HepG2 (cell line): ENCODE data around the gene NFATC4. TPM values are rescaled to one million over a fixed set of nuclear protein-coding genes. Genes with fewer than 3 reads are reported as not detected.

ENCODE experiments used
- IRF2 ChIP-seq: IDR thresholded peaks from 2 replicates; pipeline ENCODE4 v1.6.1; 2018; ENCODE audit warnings: missing genetic modification reagents, missing compliant biosample characterization
- MED1 ChIP-seq: sonication (generic); formaldehyde crosslinking; IDR thresholded peaks from 2 replicates; pipeline ENCODE4 v1.4.0; 2020; ENCODE audit warnings: missing genetic modification reagents
- MXD4 ChIP-seq: IDR thresholded peaks from 2 replicates; pipeline ENCODE4 v1.6.1; 2016; ENCODE audit warnings: mild to moderate bottlenecking, missing biosample characterization, missing genetic modification reagents
- MXI1 ChIP-seq: IDR thresholded peaks from 3 replicates; pipeline ENCODE4 v1.6.1; 2012; ENCODE audit warnings: low read depth, low read length, inconsistent platforms, borderline replicate concordance
- RNF2 ChIP-seq: fragments of 450-650 bp; conservative IDR thresholded peaks from 2 replicates; pipeline ENCODE4 v1.6.1; 2016; ENCODE audit warnings: low read depth
- SIN3B ChIP-seq: fragments of 150-350 bp; IDR thresholded peaks from 2 replicates; pipeline ENCODE4 v1.6.1; 2014; ENCODE audit warnings: low read length
- ZNF232 ChIP-seq: sonication (generic); formaldehyde crosslinking; IDR thresholded peaks from 2 replicates; pipeline ENCODE4 v1.4.0; 2020; ENCODE audit warnings: missing genetic modification reagents, borderline replicate concordance
- ZNF33B ChIP-seq: sonication (generic); formaldehyde crosslinking; IDR thresholded peaks from 2 replicates; pipeline ENCODE4 v1.5.1; 2020; ENCODE audit warnings: mild to moderate bottlenecking, missing genetic modification reagents
- ZNF350 ChIP-seq: sonication (generic); formaldehyde crosslinking; IDR thresholded peaks from 2 replicates; pipeline ENCODE4 v1.4.0; 2020; ENCODE audit warnings: mild to moderate bottlenecking, low read depth, missing genetic modification reagents, borderline replicate concordance
- ZSCAN25 ChIP-seq: sonication (generic); formaldehyde crosslinking; IDR thresholded peaks from 2 replicates; pipeline ENCODE4 v1.8.0; 2022; ENCODE audit warnings: mild to moderate bottlenecking, missing genetic modification reagents
- ZSCAN9 ChIP-seq: IDR thresholded peaks from 2 replicates; pipeline ENCODE4 v1.6.1; 2016; ENCODE audit warnings: borderline replicate concordance
- polyA plus RNA-seq, 8 experiments: library from polyadenylated mRNA; depleted of rRNA in 3 of 8; stranded (reverse) in 7 of 8; unstranded in 1 of 8; fragments of >200 nt; fragmentation: Illumina TruSeq in 4 of 8; extraction: Trizol in 4 of 8; gene quantifications; 2 replicates each; pipeline versions ENCODE4 v1.2.1 to v1.2.3, GENCODE V29; 2011 to 2016; ENCODE audit warnings: low read depth in 4 of 8, missing spikeins in 1 of 8, mixed read lengths in 1 of 8; ENCODE audit not compliant: insufficient read depth in 1 of 8
- total RNA-seq, 5 experiments: library from RNA; depleted of rRNA; stranded (reverse); fragments of >200 nt; fragmentation: Illumina TruSeq; extraction: Trizol; gene quantifications; 2 replicates each; pipeline ENCODE4 v1.2.3, GENCODE V29; 2016; ENCODE audit warnings: low read depth in 1 of 5
- TF ChIP-seq, protein P1 (sequence below): sonication (generic); formaldehyde crosslinking; IDR thresholded peaks from 2 replicates; pipeline ENCODE4 v1.5.0; 2020; ENCODE audit warnings: mild to moderate bottlenecking, missing genetic modification reagents, borderline replicate concordance
- TF ChIP-seq, protein P2 (sequence below): sonication (generic); formaldehyde crosslinking; IDR thresholded peaks from 2 replicates; pipeline ENCODE4 v1.4.0; 2020; ENCODE audit warnings: missing genetic modification reagents, borderline replicate concordance
- TF ChIP-seq, protein P3 (sequence below): sonication (generic); formaldehyde crosslinking; IDR thresholded peaks from 2 replicates; pipeline ENCODE4 v1.8.0; 2022; ENCODE audit warnings: missing genetic modification reagents, mild to moderate bottlenecking, borderline replicate concordance
- TF ChIP-seq, protein P4 (sequence below): sonication (generic); formaldehyde crosslinking; IDR thresholded peaks from 2 replicates; pipeline ENCODE4 v1.8.0; 2022; ENCODE audit warnings: low read depth, missing genetic modification reagents

The NFATC4 gene
- total and polyA plus RNA-seq, 2 of the 13 experiments (the other 11 are each of a cell fraction or from before 2014, with no cell fraction given), result 0.04 to 0.15 TPM

DNA sequence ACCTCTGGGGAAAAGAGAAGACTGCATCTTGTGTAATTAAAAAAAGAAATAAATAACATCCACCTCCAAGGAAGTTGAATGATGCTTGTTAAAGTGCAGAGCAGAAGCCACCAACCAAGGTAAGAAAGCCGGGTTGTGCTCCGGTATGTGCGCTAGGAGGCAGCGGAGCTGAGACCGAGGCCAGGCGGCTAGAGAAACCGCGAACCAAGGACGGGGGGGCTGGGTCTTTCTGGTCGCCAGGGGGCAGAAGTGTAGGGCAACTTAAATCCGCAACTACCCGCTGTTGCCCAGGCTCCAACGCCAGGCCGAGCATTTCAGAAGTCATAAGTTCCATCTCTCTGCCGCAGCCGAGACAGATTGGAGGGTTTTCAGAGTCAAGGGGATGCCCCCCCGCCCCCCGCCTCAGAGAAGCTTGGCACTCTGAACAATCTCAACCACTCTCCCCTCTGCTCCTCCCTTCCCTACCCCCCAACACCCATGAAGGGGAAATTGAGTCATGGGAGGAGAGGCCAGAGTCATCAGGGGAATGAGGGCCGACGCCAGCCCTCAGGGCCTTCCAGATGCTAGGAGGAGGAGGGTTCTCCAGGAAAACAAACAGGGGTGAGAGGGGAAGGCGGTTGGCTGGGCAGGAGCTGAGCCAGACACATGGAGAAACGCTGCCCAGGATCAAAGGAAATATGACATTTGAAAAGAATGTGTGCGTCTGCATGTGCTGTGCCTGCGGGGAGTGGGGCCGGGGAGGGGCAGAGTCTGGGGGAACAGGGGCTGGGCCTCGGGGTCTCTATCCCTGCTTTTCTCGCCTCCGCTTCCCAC, 2.2 kb upstream of the NFATC4 start (continued):
- TF ChIP-seq, protein P1, sequence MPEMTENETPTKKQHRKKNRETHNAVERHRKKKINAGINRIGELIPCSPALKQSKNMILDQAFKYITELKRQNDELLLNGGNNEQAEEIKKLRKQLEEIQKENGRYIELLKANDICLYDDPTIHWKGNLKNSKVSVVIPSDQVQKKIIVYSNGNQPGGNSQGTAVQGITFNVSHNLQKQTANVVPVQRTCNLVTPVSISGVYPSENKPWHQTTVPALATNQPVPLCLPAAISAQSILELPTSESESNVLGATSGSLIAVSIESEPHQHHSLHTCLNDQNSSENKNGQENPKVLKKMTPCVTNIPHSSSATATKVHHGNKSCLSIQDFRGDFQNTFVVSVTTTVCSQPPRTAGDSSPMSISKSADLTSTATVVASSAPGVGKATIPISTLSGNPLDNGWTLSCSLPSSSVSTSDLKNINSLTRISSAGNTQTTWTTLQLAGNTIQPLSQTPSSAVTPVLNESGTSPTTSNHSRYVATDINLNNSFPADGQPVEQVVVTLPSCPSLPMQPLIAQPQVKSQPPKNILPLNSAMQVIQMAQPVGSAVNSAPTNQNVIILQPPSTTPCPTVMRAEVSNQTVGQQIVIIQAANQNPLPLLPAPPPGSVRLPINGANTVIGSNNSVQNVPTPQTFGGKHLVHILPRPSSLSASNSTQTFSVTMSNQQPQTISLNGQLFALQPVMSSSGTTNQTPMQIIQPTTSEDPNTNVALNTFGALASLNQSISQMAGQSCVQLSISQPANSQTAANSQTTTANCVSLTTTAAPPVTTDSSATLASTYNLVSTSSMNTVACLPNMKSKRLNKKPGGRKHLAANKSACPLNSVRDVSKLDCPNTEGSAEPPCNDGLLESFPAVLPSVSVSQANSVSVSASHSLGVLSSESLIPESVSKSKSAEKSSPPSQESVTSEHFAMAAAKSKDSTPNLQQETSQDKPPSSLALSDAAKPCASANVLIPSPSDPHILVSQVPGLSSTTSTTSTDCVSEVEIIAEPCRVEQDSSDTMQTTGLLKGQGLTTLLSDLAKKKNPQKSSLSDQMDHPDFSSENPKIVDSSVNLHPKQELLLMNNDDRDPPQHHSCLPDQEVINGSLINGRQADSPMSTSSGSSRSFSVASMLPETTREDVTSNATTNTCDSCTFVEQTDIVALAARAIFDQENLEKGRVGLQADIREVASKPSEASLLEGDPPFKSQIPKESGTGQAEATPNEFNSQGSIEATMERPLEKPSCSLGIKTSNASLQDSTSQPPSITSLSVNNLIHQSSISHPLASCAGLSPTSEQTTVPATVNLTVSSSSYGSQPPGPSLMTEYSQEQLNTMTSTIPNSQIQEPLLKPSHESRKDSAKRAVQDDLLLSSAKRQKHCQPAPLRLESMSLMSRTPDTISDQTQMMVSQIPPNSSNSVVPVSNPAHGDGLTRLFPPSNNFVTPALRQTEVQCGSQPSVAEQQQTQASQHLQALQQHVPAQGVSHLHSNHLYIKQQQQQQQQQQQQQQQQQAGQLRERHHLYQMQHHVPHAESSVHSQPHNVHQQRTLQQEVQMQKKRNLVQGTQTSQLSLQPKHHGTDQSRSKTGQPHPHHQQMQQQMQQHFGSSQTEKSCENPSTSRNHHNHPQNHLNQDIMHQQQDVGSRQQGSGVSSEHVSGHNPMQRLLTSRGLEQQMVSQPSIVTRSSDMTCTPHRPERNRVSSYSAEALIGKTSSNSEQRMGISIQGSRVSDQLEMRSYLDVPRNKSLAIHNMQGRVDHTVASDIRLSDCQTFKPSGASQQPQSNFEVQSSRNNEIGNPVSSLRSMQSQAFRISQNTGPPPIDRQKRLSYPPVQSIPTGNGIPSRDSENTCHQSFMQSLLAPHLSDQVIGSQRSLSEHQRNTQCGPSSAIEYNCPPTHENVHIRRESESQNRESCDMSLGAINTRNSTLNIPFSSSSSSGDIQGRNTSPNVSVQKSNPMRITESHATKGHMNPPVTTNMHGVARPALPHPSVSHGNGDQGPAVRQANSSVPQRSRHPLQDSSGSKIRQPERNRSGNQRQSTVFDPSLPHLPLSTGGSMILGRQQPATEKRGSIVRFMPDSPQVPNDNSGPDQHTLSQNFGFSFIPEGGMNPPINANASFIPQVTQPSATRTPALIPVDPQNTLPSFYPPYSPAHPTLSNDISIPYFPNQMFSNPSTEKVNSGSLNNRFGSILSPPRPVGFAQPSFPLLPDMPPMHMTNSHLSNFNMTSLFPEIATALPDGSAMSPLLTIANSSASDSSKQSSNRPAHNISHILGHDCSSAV (CRISPR knock-in tag), result 0 out of 2 replicates have a peak, but pooled peaks have one; percentile 41
- TF ChIP-seq SIN3B (peak; percentile 40; the same call in 1 of the 2 replicates), MXD4 (CRISPR knock-in tag) (peak; percentile 84; the same call in 1 of the 2 replicates), ZNF350 (CRISPR knock-in tag) (peak; percentile 90; the same call in 1 of the 2 replicates), MXI1 (peak; percentile 50; the same call in 1 of the 3 replicates), RNF2 (no peak; the same call in 1 of the 2 replicates), ZNF232 (CRISPR knock-in tag) (peak; percentile 89; the same call in 1 of the 2 replicates), ZSCAN9 (0 out of 2 replicates have a peak, but pooled peaks have one; percentile 44), MED1 (CRISPR knock-in tag) (peak; percentile 83), IRF2 (CRISPR knock-in tag) (peak; percentile 91), ZSCAN25 (CRISPR knock-in tag) (peak; percentile 86), ZNF33B (CRISPR knock-in tag) (no peak)
- TF ChIP-seq, protein P2, sequence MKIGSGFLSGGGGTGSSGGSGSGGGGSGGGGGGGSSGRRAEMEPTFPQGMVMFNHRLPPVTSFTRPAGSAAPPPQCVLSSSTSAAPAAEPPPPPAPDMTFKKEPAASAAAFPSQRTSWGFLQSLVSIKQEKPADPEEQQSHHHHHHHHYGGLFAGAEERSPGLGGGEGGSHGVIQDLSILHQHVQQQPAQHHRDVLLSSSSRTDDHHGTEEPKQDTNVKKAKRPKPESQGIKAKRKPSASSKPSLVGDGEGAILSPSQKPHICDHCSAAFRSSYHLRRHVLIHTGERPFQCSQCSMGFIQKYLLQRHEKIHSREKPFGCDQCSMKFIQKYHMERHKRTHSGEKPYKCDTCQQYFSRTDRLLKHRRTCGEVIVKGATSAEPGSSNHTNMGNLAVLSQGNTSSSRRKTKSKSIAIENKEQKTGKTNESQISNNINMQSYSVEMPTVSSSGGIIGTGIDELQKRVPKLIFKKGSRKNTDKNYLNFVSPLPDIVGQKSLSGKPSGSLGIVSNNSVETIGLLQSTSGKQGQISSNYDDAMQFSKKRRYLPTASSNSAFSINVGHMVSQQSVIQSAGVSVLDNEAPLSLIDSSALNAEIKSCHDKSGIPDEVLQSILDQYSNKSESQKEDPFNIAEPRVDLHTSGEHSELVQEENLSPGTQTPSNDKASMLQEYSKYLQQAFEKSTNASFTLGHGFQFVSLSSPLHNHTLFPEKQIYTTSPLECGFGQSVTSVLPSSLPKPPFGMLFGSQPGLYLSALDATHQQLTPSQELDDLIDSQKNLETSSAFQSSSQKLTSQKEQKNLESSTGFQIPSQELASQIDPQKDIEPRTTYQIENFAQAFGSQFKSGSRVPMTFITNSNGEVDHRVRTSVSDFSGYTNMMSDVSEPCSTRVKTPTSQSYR, result peak; percentile 12; the same call in 1 of the 2 replicates
- TF ChIP-seq, protein P3, sequence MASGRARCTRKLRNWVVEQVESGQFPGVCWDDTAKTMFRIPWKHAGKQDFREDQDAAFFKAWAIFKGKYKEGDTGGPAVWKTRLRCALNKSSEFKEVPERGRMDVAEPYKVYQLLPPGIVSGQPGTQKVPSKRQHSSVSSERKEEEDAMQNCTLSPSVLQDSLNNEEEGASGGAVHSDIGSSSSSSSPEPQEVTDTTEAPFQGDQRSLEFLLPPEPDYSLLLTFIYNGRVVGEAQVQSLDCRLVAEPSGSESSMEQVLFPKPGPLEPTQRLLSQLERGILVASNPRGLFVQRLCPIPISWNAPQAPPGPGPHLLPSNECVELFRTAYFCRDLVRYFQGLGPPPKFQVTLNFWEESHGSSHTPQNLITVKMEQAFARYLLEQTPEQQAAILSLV (CRISPR knock-in tag), result peak; percentile 94
- TF ChIP-seq, protein P4, sequence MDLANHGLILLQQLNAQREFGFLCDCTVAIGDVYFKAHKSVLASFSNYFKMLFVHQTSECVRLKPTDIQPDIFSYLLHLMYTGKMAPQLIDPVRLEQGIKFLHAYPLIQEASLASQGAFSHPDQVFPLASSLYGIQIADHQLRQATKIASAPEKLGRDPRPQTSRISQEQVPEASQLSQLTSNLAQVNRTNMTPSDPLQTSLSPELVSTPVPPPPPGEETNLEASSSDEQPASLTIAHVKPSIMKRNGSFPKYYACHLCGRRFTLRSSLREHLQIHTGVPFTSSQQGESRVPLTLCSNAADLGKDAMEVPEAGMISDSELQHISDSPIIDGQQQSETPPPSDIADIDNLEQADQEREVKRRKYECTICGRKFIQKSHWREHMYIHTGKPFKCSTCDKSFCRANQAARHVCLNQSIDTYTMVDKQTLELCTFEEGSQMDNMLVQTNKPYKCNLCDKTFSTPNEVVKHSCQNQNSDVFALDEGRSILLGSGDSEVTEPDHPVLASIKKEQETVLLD (CRISPR knock-in tag), result no peak
